CD4-positive, alpha-beta T cell treated with Interferon gamma for 1 hour (primary cell): ENCODE measurements around the gene MRPL32.

Source experiments
- DNase-seq: peaks from one replicate; pipeline ENCODE4 v3.0.0-alpha.2; 2020

Gene MRPL32

DNA sequence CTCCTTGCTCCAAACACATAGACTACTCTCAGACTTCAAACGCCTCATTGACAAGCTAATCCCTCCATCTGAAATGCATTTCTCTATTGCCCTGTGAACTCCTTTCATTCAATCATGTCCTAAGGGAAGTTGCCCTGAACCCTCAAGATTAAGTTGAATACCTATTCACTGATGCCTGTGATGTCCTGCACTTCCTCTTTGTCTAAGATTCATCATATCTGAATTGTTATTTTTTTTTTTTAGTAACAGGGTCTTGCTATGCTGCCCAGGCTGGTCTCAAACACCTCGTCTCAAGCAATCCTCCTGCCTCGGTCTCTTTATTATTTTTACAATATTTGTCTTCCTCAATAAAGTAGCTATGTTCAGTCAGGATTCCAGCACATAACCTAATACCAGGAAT, 3.4 kb upstream of the MRPL32 start:
- DNase-seq, result no peak

- no peak for DNase-seq
These were observed 2.7 kb upstream of the MRPL32 start for GRCh38 chr7:42929449-42929848.

DNA sequence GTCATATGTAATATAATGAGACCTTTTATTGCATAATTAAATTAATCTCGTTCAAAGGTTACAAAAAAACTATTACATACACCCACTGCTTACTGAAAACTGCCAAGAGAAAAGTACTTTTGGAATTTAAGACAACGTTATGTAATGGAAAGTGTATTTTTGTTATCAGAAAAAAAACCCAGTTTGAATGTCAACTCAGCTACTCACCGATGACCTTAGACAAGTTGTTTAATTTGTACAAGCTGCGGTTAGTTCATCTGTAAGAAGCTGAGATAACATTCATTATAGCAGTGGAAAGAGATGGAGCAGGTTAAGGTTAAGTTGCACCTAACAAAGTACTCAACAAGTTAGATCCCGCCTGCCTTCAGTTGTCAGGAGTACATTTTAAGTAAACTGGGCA, 1.3 kb upstream of the MRPL32 start:
- no peak for DNase-seq

DNA sequence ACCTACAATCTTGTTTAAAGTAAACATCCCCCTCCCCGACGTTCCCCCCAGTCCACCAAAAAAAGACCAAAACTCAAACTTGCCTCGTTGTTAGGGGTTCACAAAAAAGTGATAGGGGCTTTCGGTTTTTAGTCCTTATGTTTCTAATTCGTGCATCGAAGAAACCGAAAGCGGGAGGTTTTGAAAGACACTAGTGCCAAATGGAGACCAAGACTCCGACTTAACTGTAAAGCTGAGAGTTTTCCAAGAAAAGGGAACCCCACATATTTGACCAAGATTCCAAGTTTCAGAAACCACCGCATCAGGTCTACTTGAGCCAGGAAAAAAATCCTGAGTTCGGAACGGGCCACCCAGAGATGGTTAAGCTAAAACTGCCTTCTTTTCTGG, 736 bp upstream of the MRPL32 start:
- no peak for DNase-seq

DNA sequence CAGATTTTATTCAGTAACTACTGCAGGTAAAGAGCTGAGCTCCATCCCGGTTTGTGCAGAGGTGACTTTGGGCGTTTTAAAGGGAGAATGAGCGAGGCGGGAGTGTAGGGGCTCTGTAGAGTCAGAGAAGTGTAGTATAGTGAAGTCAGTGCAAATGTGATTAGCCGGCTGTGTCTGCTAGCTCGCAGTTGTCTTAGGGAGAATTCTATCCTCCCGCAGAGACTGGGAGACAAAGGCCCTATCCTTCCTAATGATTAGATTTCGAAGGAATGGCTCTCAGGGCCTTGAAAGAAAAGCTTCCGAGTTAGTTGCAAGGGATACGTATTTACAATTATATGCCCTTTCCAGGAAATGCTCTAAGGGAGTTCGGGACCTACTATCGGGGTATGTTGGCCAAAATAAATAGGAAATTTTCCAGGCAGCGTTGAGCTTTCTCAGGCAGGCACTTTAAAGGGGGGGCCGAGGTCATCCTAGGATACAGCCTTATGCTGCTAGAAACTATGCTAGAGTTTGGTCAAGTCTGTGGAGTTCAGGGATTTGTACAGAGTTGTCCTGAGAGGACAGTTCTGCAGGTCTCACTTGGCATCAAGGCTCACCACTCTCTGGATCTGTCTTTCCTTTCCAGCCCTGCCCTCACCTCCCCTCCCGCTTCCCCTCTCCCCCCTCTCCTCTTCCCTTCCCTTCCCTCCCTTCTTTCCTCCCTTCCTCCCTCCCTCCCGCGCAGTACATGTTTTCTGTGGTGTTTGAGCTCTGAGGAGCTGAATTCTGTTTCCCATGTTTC, 825 bp downstream of the MRPL32 start:
- no peak for DNase-seq

GRCh38 chr7:42934291-42934690, 2.1 kb downstream of the MRPL32 start:
- no peak for DNase-seq

DNA sequence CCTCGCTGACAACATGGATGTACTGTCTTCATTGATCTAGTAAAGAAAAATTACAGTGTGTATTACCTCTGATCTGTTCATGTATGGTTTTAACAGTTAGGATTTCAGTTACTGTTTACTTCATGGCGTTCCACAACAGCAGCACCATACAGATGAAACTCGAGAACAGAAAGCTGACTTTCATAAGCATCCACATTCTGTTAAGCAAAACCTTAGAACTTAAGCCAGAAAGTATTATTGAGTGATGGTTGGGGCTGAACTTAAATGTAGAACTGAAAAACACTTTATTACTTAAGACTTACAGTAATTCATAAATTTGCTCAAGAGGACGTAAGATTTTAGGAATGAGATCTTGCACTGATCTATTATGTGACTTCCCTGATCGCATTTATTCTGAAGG, 3.7 kb downstream of the MRPL32 start:
- DNase-seq, result no peak

- no peak for DNase-seq
These were observed 7.5 kb downstream of the MRPL32 start for GRCh38 chr7:42939457-42940240.

- peak; percentile 53 for DNase-seq
These were observed 9.0 kb downstream of the MRPL32 start for GRCh38 chr7:42940985-42941847.

DNA sequence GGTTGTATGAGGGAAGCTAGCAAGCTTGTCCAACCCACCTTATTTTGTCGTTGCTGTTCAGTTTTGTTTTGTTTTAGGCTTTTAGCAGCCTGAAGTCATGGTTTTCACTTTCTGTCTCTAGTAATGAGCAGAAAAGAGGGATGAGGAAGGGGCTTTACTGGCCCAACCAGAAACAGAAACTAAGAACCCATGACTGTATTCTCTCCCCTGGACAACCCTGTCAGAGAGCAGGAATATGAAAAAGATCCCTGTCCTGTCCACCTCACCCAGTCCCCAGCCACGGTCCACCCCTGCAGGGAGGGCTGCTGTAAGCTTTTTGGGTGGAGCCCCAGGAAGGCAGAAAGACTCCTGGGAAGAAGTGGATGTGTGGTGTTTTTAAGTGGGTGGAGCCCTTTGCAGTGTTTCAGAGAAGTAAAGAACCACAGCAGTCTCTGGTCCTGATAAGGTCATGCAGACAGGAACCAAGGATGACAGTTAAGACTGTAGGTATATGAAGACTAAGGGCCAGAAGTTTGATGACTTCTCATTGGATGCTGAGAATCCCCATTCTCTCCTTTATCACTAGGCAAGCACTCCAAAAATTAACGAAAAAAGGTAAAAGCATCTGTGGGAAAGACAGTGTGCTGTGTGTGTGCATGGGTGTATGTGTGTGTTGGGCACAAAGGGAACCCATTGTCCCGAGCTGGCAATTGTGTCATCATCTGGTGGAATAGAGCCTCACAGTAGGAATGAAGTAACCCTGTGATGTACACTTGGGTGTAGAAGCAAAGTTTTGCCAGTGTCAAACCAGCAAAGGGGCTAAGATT, 13.8 kb downstream of the MRPL32 start:
- no peak for DNase-seq

DNA sequence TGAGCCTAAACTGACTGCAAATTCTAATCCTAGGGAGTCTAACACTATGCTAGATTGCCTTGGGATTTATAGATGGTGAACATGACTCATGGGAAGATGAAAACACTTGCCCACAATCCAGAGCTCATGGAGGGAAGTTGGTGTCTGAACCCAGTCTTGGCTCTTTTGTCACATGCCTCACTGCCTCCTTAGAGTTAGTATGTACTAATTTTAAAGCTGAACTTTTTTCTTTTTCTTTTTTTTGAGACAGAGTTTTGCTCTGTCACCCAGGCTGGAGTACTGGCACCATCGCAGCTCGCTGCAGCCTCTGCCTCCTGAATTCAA, 14.4 kb downstream of the MRPL32 start:
- DNase-seq, result no peak

GRCh38 chr7:42947521-42947920, 15.3 kb downstream of the MRPL32 start:
- DNase-seq, result no peak

DNA sequence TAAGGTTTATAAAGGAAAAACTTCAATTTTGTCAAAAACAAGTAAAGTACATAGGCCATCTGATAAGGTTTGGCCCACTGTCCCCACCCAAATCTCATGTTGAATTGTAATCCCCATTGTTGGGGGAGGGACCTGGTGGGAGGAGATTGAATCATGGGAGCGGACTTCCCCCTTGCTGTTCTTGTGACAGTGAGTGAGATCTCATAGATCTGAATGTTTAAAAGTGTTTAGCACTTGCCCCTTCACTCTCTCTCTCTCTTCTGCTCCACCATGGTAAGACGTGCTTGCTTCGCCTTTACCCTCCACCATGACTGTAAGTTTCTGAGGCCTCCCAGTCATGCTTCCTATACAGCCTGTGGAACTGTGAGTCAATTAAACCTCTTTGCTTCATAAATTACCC, 18.2 kb downstream of the MRPL32 start:
- DNase-seq, result no peak

- DNase-seq, result no peak
These were observed 20.2 kb downstream of the MRPL32 start for GRCh38 chr7:42952328-42952727.

DNA sequence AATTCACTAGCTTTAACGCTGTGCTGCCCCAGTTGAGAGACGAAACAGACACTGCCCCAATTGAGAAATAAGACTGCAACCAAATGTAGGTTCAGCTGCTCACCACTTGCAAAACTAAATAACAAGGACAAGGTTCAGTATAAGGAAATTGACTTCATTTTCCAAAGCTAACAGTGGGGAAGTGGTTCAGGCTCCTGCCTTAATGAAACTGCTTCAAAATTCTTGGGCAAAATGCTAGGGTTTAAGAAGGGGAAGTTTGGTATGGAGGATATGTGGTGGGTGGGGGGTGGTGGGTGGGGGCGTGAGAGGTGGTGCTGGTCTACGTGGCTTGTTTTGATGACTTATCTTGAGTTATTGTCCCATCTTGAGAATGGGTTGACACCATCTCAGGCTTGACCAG, 21.8 kb downstream of the MRPL32 start:
- DNase-seq, result no peak

DNA sequence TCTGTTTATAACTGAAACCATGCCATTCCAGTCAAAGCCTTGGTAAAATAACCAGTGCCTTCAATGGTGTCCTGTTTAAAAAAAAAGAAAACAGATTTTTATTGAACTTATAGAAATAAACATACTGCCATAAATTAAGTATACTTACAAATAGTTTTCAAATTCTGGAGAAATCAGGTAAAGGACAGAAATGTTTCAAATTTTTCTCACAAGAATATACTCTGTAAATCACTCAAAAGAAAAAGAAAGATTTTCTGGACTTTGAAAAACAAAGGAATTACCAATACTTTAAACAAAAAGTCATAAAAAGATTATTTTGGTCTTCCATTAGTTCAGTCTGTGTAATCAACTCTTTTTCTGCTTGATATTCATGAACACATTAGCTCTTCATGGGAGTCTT, 23.9 kb downstream of the MRPL32 start:
- no peak for DNase-seq

DNA sequence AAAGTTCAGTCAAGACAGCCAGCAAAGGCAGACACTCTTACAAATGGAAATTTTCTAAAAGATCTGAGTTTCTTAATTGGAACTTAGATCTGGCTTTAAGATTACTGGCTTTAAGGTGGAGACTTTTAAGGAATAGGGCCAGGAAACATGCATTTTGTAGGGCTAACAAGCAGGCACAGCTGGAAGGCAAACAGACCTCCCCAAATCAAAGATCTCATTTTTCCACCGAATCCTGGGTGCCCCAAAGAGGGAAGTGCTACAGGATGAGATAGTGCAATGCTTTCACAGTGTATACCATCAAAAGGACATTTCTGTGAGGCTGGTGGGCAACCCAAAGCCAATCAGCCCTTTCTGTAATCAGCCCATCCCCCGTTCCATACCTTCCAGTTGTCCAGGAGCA, 27.4 kb downstream of the MRPL32 start:
- DNase-seq, result no peak

DNA sequence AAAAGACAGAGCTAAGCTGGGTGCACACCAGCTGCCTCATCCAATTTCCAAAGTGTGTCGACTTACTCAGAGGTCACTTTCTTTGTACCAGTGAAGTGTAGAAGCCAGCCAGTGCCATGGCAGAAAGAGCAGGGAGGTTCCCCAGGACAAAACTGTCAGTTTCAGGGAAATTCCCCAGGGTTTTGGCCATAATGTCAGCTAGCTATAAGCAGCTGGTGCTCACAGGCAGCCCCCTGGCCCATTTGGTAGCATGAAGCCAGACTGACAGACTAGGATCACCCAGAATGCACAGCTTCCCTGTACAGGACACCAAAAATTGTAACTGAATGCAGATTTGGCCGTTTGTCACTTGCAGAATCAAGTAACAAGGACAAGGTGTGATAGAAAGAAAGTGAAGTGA, 28.6 kb downstream of the MRPL32 start:
- no peak for DNase-seq

DNA sequence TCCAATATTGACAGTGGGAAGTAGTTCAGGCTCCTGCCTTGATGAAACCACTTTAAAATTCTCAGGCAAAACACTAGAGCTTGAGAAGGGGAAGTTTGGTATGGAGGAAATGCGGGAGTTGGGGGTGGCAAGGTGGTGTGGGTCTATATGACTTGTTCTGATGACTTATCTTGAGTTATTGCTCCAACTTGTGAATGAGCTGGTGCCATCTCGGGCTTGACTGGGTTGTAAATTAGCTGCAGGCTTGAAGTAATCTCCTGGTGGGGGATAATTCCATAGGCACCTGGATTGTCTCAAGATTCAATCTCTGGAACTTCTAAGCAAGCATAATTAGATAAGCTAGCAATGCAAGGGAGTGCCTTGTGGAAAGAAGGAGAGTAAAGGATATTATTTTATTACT, 29.0 kb downstream of the MRPL32 start:
- DNase-seq, result no peak

DNA sequence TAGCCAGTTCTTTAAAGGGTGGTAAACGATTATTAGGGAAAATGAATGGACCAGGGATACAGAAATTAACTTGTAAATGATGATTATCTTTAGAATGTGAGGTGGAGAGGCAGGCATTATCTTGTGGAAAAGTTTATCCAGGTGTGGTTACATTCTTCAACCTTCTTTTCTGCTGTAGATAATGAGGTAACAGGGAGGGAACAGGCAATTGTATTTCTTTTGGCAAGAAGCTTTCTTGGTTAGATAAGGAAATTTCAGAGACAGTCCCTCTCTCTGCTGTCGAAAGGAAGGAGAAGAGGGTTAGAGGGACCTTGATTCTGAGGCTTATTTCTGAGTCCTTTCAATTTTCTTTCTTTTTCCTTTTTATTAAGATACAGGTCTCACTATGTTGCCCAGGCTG, 32.1 kb downstream of the MRPL32 start:
- DNase-seq, result no peak

DNA sequence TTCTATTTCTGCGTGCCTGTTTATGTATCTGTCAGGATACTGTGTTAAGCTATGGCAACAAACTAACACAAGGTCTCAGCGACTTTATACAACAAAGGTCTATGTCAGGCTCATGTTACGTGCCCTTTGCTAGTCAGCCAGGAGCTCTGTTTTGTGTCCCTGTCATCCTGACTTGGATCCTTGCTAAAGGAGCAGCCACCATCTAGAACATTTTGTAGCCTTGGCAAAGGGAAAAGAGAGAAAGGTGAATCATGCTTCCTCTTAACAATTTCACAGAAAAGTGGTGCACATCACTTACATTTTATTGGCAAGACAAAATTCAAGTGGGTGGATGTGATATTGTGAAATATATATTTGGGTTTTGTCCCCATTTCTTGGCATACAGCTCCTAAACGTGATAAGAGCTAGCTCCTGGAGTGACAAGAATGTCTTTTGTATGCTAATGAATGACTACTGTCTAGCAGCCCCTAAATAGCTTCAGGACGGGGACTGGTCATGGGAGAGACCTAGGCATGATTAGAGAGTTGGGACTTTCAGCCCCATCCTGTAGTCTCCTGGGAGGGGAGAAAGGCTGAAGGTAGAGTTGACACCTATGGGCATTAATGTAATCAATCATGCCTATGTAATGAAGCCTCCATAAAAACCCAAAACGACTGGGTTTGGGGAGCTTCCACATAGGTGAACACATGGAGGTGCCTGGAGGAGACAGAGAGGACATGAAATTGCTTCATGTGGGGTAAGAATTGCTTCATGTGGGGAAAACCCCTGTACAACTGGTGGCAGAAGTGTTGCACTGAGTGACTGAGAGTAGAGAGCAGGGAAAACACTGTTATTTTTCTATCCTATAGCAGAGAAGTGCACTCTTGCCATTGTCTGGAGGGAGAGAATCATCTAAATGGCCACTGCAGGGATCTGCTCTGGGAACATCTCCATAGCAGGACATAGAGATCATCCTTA, 33.0 kb downstream of the MRPL32 start:
- no peak for DNase-seq

- DNase-seq, result no peak
These were observed 35.2 kb downstream of the MRPL32 start for GRCh38 chr7:42967391-42967790.
